ENCODE measurements around the gene PLEKHA7.

The PLEKHA7 gene

DNA sequence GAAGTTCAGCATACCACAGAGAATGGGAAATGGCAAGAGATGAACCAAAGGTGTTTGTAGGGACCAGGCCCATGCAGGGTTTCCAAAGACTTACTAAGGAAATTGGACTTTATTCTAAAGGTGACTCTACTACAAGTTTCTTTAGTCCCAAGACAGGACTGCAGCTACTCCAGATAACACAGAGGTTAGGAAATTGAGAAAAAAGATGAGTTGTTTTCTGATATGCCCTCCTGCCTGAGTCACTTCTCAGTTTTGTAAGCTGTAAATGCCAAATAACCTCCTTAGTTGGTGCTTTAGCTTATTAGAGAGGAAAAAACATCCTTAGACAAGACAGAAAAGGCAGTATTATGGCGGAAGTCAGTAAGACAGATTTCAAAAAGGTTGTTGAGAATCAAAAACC, 179.8 kb downstream of the PLEKHA7 start:
- no peaks in the 10 kb centered on the region for H3K27me3 ChIP-seq (ENCODE audit: insufficient read depth, low read depth)
- no peaks in the 10 kb centered on the region for H4K20me1 ChIP-seq (ENCODE audit: insufficient read depth)
- no peak for TF ChIP-seq CTCF (conservative IDR thresholded peaks at IDR 0.05; ENCODE audit: low read depth, low read length)
- H3K27ac ChIP-seq: no peak overlapping the region
- H3K9ac ChIP-seq: no peak overlapping the region
- no peak overlapping the region for H2AFZ ChIP-seq (ENCODE audit: low read depth)
- no peaks in the 10 kb centered on the region for H3K79me2 ChIP-seq (ENCODE audit: insufficient read depth, low read depth)
- H3K36me3 ChIP-seq (ENCODE audit: insufficient read depth): no peaks in the 10 kb centered on the region
- H3K4me1 ChIP-seq (ENCODE audit: low read depth, poor library complexity, severe bottlenecking): no peaks in the 10 kb centered on the region
- H3K4me3 ChIP-seq (IDR thresholded peaks at IDR 0.05; ENCODE audit: insufficient read depth, low read depth, low read length): no peak overlapping the region
- H3K4me2 ChIP-seq: no peak overlapping the region

- H3K4me2 ChIP-seq: no peak overlapping the region
- no peak overlapping the region for H2AFZ ChIP-seq (ENCODE audit: low read depth)
- H3K9ac ChIP-seq: no peak overlapping the region
- no peak overlapping the region for H3K4me3 ChIP-seq (IDR thresholded peaks at IDR 0.05; ENCODE audit: insufficient read depth, low read depth, low read length)
- H3K4me1 ChIP-seq (ENCODE audit: low read depth, poor library complexity, severe bottlenecking): no peaks in the 10 kb centered on the region
- no peak overlapping the region for H3K27ac ChIP-seq
- H4K20me1 ChIP-seq (ENCODE audit: insufficient read depth): no peaks in the 10 kb centered on the region
- H3K36me3 ChIP-seq (ENCODE audit: insufficient read depth): no peaks in the 10 kb centered on the region
- no peaks in the 10 kb centered on the region for H3K79me2 ChIP-seq (ENCODE audit: insufficient read depth, low read depth)
- H3K27me3 ChIP-seq (ENCODE audit: insufficient read depth, low read depth): no peaks in the 10 kb centered on the region
- TF ChIP-seq CTCF (conservative IDR thresholded peaks at IDR 0.05; ENCODE audit: low read depth, low read length): no peak
These were observed 181.2 kb downstream of the PLEKHA7 start for GRCh38 chr11:16833026-16833425.

DNA sequence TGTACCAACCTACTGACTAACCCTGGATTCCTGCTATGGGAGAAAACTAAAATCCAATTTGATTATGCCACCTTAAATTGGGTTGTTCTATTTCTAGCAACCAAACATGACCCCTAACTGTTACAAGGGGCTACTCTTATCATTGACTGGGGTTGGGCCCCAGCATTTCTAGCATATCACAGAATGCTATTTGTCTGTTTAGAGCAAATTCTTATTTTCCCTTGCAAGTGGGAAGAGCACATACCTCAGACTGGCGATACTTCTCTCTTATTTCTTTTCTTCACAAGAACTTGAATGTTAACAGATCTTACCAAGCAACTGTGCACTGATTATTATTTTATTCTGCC, 182.0 kb downstream of the PLEKHA7 start:
- no peak overlapping the region for H3K4me2 ChIP-seq

GRCh38 chr11:16831316-16832192, 182.7 kb downstream of the PLEKHA7 start:
- Histone ChIP-seq H3K4me3 (IDR thresholded peaks at IDR 0.05; ENCODE audit: insufficient read depth, low read depth, low read length) (no peak overlapping the region), H3K27me3 (ENCODE audit: insufficient read depth, low read depth) (no peaks in the 10 kb centered on the region), H3K4me1 (ENCODE audit: low read depth, poor library complexity, severe bottlenecking) (no peaks in the 10 kb centered on the region), H3K27ac (no peak overlapping the region), H4K20me1 (ENCODE audit: insufficient read depth) (no peaks in the 10 kb centered on the region), H3K36me3 (ENCODE audit: insufficient read depth) (no peaks in the 10 kb centered on the region), H3K79me2 (ENCODE audit: insufficient read depth, low read depth) (no peaks in the 10 kb centered on the region), H3K4me2 (no peak overlapping the region), H2AFZ (ENCODE audit: low read depth) (no peak overlapping the region), H3K9ac (no peak overlapping the region)
- no peak for TF ChIP-seq CTCF (conservative IDR thresholded peaks at IDR 0.05; ENCODE audit: low read depth, low read length)

More for the DNA sequence above, 182.0 kb downstream of the PLEKHA7 start:
- H3K4me3 ChIP-seq (IDR thresholded peaks at IDR 0.05; ENCODE audit: insufficient read depth, low read depth, low read length): no peak overlapping the region
- H3K4me1 ChIP-seq (ENCODE audit: low read depth, poor library complexity, severe bottlenecking): no peaks in the 10 kb centered on the region
- H3K27me3 ChIP-seq (ENCODE audit: insufficient read depth, low read depth): no peaks in the 10 kb centered on the region
- H3K79me2 ChIP-seq (ENCODE audit: insufficient read depth, low read depth): no peaks in the 10 kb centered on the region
- no peak for TF ChIP-seq CTCF (conservative IDR thresholded peaks at IDR 0.05; ENCODE audit: low read depth, low read length)
- H3K36me3 ChIP-seq (ENCODE audit: insufficient read depth): no peaks in the 10 kb centered on the region
- no peak overlapping the region for H3K27ac ChIP-seq
- H2AFZ ChIP-seq (ENCODE audit: low read depth): no peak overlapping the region
- no peak overlapping the region for H3K9ac ChIP-seq
- H4K20me1 ChIP-seq (ENCODE audit: insufficient read depth): no peaks in the 10 kb centered on the region
